ENCODE measurements around the gene CD22.

CD22 gene

GRCh38 chr19:35396240-35396885 is 67.4 kb downstream of the CD22 start:
- no peaks in the 10 kb centered on the region for H3K9me3 Mint-ChIP-seq
- H3K27me3 Mint-ChIP-seq (ENCODE audit: low read depth), result peaks cover 5% of the 10 kb centered on the region
- DNase-seq (ENCODE audit: low spot score), result no peak
- H3K27ac Mint-ChIP-seq, result no peak overlapping the region
- H3K4me1 Mint-ChIP-seq (ENCODE audit: low read depth), result no peaks in the 10 kb centered on the region
- H3K36me3 Mint-ChIP-seq (ENCODE audit: low read depth), result no peaks in the 10 kb centered on the region
- H3K4me3 Mint-ChIP-seq, result no peak overlapping the region

All from T-helper 2 cell treated with Interferon-gamma antibody and Interleukin-4, amounts not matched to agents 5 μg/mL and 100 μg/mL, for 36 hours (primary cell).